Progenitor cell of endocrine pancreas (in vitro differentiated cells): ENCODE results near the gene MUS81. TPM values are rescaled to one million over a fixed set of nuclear protein-coding genes. Genes with fewer than 3 reads are reported as not detected.

ENCODE experiments used
- total RNA-seq: library from RNA; stranded (reverse); gene quantifications from 2 replicates; pipeline ENCODE4 v1.2.1, GENCODE V29; 2021

The MUS81 gene
- total RNA-seq, 1 donor from 2014 or later, result 60.5 TPM

Other genes with a start within 250 kb of the MUS81 start
- gene MAP3K11, start 246.2 kb upstream of the MUS81 start, total RNA-seq, result 61.4 and 63.8 TPM in 2 replicates
- gene PCNX3, start 244.7 kb upstream of the MUS81 start, total RNA-seq, result 59.5 and 66.0 TPM in 2 replicates
- 19.5 and 20.2 TPM in 2 replicates for gene SIPA1, start 222.3 kb upstream of the MUS81 start, total RNA-seq
- gene RELA, start 197.5 kb upstream of the MUS81 start, total RNA-seq, result 54.2 and 54.5 TPM in 2 replicates
- gene KAT5, start 148.2 kb upstream of the MUS81 start, total RNA-seq, result 65.8 and 73.1 TPM in 2 replicates
- gene RNASEH2C, start 139.6 kb upstream of the MUS81 start, total RNA-seq, result 38.5 and 44.0 TPM in 2 replicates
- gene AP5B1, start 79.5 kb upstream of the MUS81 start, total RNA-seq, result 18.4 and 19.3 TPM in 2 replicates
- gene OVOL1, start 73.4 kb upstream of the MUS81 start, total RNA-seq, result 12.4 and 12.7 TPM in 2 replicates
- gene SNX32, start 26.5 kb upstream of the MUS81 start, total RNA-seq, result 3.6 and 4.6 TPM in 2 replicates
- gene CFL1, start 2.3 kb upstream of the MUS81 start, total RNA-seq, result 864 and 890 TPM in 2 replicates
- 84.9 and 90.5 TPM in 2 replicates for gene EFEMP2, start 12.4 kb downstream of the MUS81 start, total RNA-seq
- gene CTSW, start 19.4 kb downstream of the MUS81 start, total RNA-seq, result not detected in 2 replicates
- gene FIBP, start 28.0 kb downstream of the MUS81 start, total RNA-seq, result 67.7 and 77.8 TPM in 2 replicates
- gene CCDC85B, start 30.2 kb downstream of the MUS81 start, total RNA-seq, result 7.4 and 7.9 TPM in 2 replicates
- 1.7 and 2.6 TPM in 2 replicates for gene FOSL1, start 40.0 kb downstream of the MUS81 start, total RNA-seq
- gene C11orf68, start 58.6 kb downstream of the MUS81 start, total RNA-seq, result 23.9 and 28.6 TPM in 2 replicates
- 61.5 and 65.8 TPM in 2 replicates for gene DRAP1, start 59.0 kb downstream of the MUS81 start, total RNA-seq
- not detected in 2 replicates for gene TSGA10IP, start 85.0 kb downstream of the MUS81 start, total RNA-seq
- 51.2 and 53.1 TPM in 2 replicates for gene SART1, start 101.3 kb downstream of the MUS81 start, total RNA-seq
- 40.1 and 42.6 TPM in 2 replicates for gene EIF1AD, start 141.7 kb downstream of the MUS81 start, total RNA-seq
- 200 and 222 TPM in 2 replicates for gene BANF1, start 142.1 kb downstream of the MUS81 start, total RNA-seq
- gene CST6, start 151.6 kb downstream of the MUS81 start, total RNA-seq, result not detected in 2 replicates
- gene CATSPER1, start 166.0 kb downstream of the MUS81 start, total RNA-seq, result not detected in 2 replicates
- 3.9 and 4.8 TPM in 2 replicates for gene GAL3ST3, start 188.7 kb downstream of the MUS81 start, total RNA-seq
- 211 and 216 TPM in 2 replicates for gene SF3B2, start 191.9 kb downstream of the MUS81 start, total RNA-seq
- gene PACS1, start 209.8 kb downstream of the MUS81 start, total RNA-seq, result 68.3 and 72.3 TPM in 2 replicates